Hepatic stellate cell (primary cell): ENCODE measurements around the gene RASL12.
"Not testable (repeated sequence)": the region's sequence is repeated elsewhere in the genome, so short reads cannot be mapped to it uniquely, and the experiment has no call there.

Experiments
- DNase-seq: peaks from one replicate; pipeline ENCODE4 v3.0.0; 2011; ENCODE audit warnings: low spot score

RASL12 gene

GRCh38 chr15:65075607-65076395, 8.0 kb upstream of the RASL12 start:
- not testable (repeated sequence) for DNase-seq

- DNase-seq: not testable (repeated sequence)
Observed at GRCh38 chr15:65074946-65075345, 7.2 kb upstream of the RASL12 start.

GRCh38 chr15:65072617-65073016, 4.8 kb upstream of the RASL12 start:
- DNase-seq: no peak

GRCh38 chr15:65072027-65072426, 4.2 kb upstream of the RASL12 start:
- peak; percentile 55 for DNase-seq

- peak; percentile 47 for DNase-seq
Observed at GRCh38 chr15:65071381-65071811, 3.6 kb upstream of the RASL12 start.

GRCh38 chr15:65069779-65070546, 2.2 kb upstream of the RASL12 start:
- DNase-seq: no peak

- DNase-seq: peak; percentile 77
Observed at GRCh38 chr15:65069179-65069578, 1.4 kb upstream of the RASL12 start.

- no peak for DNase-seq
Observed at GRCh38 chr15:65068403-65068788, 605 bp upstream of the RASL12 start.

- DNase-seq: no peak
Observed at GRCh38 chr15:65067317-65067644, 510 bp downstream of the RASL12 start.

- no peak for DNase-seq
Observed at GRCh38 chr15:65066635-65067316, 1.0 kb downstream of the RASL12 start.

- DNase-seq: no peak
Observed at GRCh38 chr15:65066001-65066634, 1.7 kb downstream of the RASL12 start.

GRCh38 chr15:65062726-65063125, 5.1 kb downstream of the RASL12 start:
- DNase-seq: no peak

- DNase-seq: no peak
Observed at GRCh38 chr15:65062061-65062460, 5.7 kb downstream of the RASL12 start.

GRCh38 chr15:65060641-65061397, 7.0 kb downstream of the RASL12 start:
- DNase-seq: no peak

GRCh38 chr15:65059931-65060596, 7.7 kb downstream of the RASL12 start:
- no peak for DNase-seq

GRCh38 chr15:65059369-65059750, 8.4 kb downstream of the RASL12 start:
- no peak for DNase-seq

GRCh38 chr15:65058394-65059368, 9.1 kb downstream of the RASL12 start:
- DNase-seq: no peak

GRCh38 chr15:65057549-65057940, 10.2 kb downstream of the RASL12 start:
- no peak for DNase-seq

- no peak for DNase-seq
Observed at GRCh38 chr15:65056868-65057548, 10.8 kb downstream of the RASL12 start.
